MM.1S (cell line): Measurements from ENCODE around the gene SLC27A6.
"Not testable (repeated sequence)": the region's sequence is repeated elsewhere in the genome, so short reads cannot be mapped to it uniquely, and the experiment has no call there.

Experiments used
- DNase-seq: peaks from one replicate; pipeline ENCODE4 v3.0.0-alpha.2; 2015
- H2AFZ ChIP-seq: fragments of 300-600 bp; sonication (generic); 2 replicates; pipeline ENCODE4 v1.6.0; 2016; ENCODE audit warnings: antibody characterized with exemption, low read length
- H3F3A ChIP-seq: fragments of 300-600 bp; sonication (generic); 2 replicates; pipeline ENCODE4 v1.6.1; 2016; ENCODE audit warnings: mild to moderate bottlenecking, antibody characterized with exemption, low read length, moderate library complexity, mixed read lengths; ENCODE audit not compliant: insufficient read depth
- H3K27ac ChIP-seq: fragments of 300-600 bp; sonication (generic); 2 replicates; pipeline ENCODE4 v1.5.1; 2016; ENCODE audit warnings: mild to moderate bottlenecking, low read length
- H3K27me3 ChIP-seq: fragments of 300-600 bp; sonication (generic); replicated peaks from 2 replicates; pipeline ENCODE4 v1.6.0; 2016; ENCODE audit warnings: low read length; ENCODE audit not compliant: insufficient read depth
- H3K36me3 ChIP-seq: fragments of 300-600 bp; sonication (generic); replicated peaks from 2 replicates; pipeline ENCODE4 v1.6.1; 2016; ENCODE audit warnings: mild to moderate bottlenecking, low read length, mixed read lengths; ENCODE audit not compliant: insufficient read depth
- H3K4me1 ChIP-seq: fragments of 300-600 bp; sonication (generic); 2 replicates; pipeline ENCODE4 v1.6.1; 2016; ENCODE audit warnings: low read length, mixed read lengths
- H3K4me2 ChIP-seq: fragments of 300-600 bp; sonication (generic); 2 replicates; pipeline ENCODE4 v1.6.0; 2016; ENCODE audit warnings: low read depth, low read length
- H3K4me3 ChIP-seq: fragments of 300-600 bp; sonication (generic); 2 replicates; pipeline ENCODE4 v1.5.1; 2016; ENCODE audit warnings: low read length, mixed read lengths
- H3K79me2 ChIP-seq: fragments of 300-600 bp; sonication (generic); 2 replicates; pipeline ENCODE4 v1.6.1; 2016; ENCODE audit warnings: mixed run types, low read length, mixed read lengths
- H3K9ac ChIP-seq: fragments of 300-600 bp; sonication (generic); 2 replicates; pipeline ENCODE4 v1.6.1; 2016; ENCODE audit warnings: low read length, mixed read lengths
- H3K9me2 ChIP-seq: fragments of 300-600 bp; sonication (generic); replicated peaks from 2 replicates; pipeline ENCODE4 v1.6.1; 2016; ENCODE audit warnings: mild to moderate bottlenecking, low read length, mixed read lengths; ENCODE audit not compliant: insufficient read depth
- H3K9me3 ChIP-seq: fragments of 300-600 bp; sonication (generic); replicated peaks from 2 replicates; pipeline ENCODE4 v1.6.1; 2016; ENCODE audit warnings: mild to moderate bottlenecking, low read length, mixed read lengths; ENCODE audit not compliant: insufficient read depth
- H4K20me1 ChIP-seq: fragments of 300-600 bp; sonication (generic); 2 replicates; pipeline ENCODE4 v1.6.1; 2016; ENCODE audit warnings: mild to moderate bottlenecking, low read length, moderate library complexity, mixed read lengths; ENCODE audit not compliant: insufficient read depth
- EZH2 ChIP-seq: fragments of 300-600 bp; sonication (generic); optimal IDR thresholded peaks from 2 replicates; pipeline ENCODE3; 2017; ENCODE audit warnings: low read depth, mild to moderate bottlenecking, antibody characterized with exemption, low read length, mixed read lengths
- EZH2phosphoT487 ChIP-seq: fragments of 300-600 bp; sonication (generic); IDR thresholded peaks from 2 replicates; pipeline ENCODE4 v1.6.1; 2018; ENCODE audit warnings: antibody characterized with exemption, low read length
- TF ChIP-seq, protein P1 (sequence below): fragments of 300-600 bp; sonication (generic); IDR thresholded peaks from 2 replicates; pipeline ENCODE4 v1.5.1; 2016; ENCODE audit warnings: antibody characterized with exemption, low read length, mixed read lengths

SLC27A6 gene

DNA sequence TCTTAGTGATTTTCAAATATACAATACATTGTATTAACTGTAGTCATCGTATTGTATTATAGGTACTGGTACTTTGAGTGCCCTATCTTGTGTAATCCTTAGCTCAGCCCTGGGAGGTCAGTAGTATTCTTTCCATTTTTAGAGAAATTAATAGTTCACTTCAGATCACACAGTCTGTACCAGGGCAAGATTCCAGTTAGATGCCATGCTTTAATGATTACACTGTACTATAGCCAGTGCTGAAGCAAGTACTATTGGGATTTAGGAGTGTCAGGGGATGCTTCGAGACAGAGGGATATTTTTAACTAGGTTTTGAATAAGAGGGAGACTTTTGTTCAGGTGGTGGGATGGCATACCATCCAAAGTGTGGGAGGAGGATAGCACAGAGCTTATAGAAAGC is 41.0 kb upstream of the SLC27A6 start:
- H3K9me2 ChIP-seq: no peaks in the 10 kb centered on the region
- DNase-seq: no peak
- TF ChIP-seq EZH2: no peak
- no peak for TF ChIP-seq EZH2phosphoT487
- TF ChIP-seq, protein P1, sequence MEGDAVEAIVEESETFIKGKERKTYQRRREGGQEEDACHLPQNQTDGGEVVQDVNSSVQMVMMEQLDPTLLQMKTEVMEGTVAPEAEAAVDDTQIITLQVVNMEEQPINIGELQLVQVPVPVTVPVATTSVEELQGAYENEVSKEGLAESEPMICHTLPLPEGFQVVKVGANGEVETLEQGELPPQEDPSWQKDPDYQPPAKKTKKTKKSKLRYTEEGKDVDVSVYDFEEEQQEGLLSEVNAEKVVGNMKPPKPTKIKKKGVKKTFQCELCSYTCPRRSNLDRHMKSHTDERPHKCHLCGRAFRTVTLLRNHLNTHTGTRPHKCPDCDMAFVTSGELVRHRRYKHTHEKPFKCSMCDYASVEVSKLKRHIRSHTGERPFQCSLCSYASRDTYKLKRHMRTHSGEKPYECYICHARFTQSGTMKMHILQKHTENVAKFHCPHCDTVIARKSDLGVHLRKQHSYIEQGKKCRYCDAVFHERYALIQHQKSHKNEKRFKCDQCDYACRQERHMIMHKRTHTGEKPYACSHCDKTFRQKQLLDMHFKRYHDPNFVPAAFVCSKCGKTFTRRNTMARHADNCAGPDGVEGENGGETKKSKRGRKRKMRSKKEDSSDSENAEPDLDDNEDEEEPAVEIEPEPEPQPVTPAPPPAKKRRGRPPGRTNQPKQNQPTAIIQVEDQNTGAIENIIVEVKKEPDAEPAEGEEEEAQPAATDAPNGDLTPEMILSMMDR: no peak

DNA sequence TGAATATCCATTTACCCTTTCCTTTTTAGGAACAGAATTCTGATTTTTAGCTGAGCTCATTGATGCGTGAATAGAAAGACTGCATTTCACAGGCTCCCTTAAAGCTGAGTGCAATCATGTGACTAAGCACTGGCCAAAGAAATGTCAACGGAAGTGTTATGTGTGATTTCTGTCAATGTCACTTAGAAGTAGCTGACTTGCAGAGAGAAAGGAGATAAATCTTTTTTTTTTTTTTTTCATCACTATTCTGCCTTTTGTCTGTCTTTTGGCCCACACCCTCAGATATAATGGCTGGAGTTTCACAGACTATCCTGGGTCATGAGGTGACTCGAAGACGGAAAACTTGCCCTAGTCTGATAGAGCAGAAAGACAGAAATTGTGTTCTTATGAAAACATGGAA is 39.3 kb upstream of the SLC27A6 start:
- no peaks in the 10 kb centered on the region for H3K9me2 ChIP-seq
- no peaks in the 10 kb centered on the region for H3K27me3 ChIP-seq
- H3K9me3 ChIP-seq: no peaks in the 10 kb centered on the region
- no peak overlapping the region for H3K27ac ChIP-seq
- no peak overlapping the region for H2AFZ ChIP-seq
- no peak for DNase-seq
- no peaks in the 10 kb centered on the region for H3K79me2 ChIP-seq
- no peaks in the 10 kb centered on the region for H3F3A ChIP-seq
- no peak for TF ChIP-seq EZH2phosphoT487
- TF ChIP-seq EZH2: no peak
- TF ChIP-seq, protein P1: no peak
- no peak overlapping the region for H3K4me2 ChIP-seq
- no peaks in the 10 kb centered on the region for H4K20me1 ChIP-seq
- no peak overlapping the region for H3K9ac ChIP-seq
- H3K36me3 ChIP-seq: no peaks in the 10 kb centered on the region
- H3K4me3 ChIP-seq: no peak overlapping the region
- H3K4me1 ChIP-seq: no peaks in the 10 kb centered on the region

More for the DNA sequence above, 41.0 kb upstream of the SLC27A6 start:
- no peaks in the 10 kb centered on the region for H3K36me3 ChIP-seq
- H4K20me1 ChIP-seq: no peaks in the 10 kb centered on the region
- H3K79me2 ChIP-seq: no peaks in the 10 kb centered on the region
- no peak overlapping the region for H3K4me3 ChIP-seq
- H3K27ac ChIP-seq: no peak overlapping the region
- H3K9ac ChIP-seq: no peak overlapping the region
- H3F3A ChIP-seq: no peaks in the 10 kb centered on the region
- H3K4me1 ChIP-seq: no peaks in the 10 kb centered on the region
- no peak overlapping the region for H3K4me2 ChIP-seq
- H3K27me3 ChIP-seq: no peaks in the 10 kb centered on the region
- H2AFZ ChIP-seq: no peak overlapping the region
- no peaks in the 10 kb centered on the region for H3K9me3 ChIP-seq

DNA sequence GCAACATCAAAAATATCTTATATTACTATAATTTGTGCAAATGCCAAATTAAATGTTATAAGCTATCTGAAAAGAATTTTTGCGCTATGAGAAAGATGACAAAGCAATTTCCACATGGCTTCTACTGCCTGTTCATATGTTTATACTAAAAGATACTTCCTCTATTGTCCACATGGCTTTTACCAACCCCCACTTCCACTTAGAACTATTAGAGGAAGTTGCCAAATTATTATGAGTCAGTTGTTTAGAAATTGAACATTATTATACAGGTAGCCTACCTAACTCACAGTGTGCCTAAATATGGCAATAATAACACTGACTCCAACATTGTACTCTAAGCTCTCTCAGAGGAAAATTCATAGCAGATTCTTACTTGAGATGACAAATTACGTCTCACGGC is 37.6 kb upstream of the SLC27A6 start:
- Histone ChIP-seq H2AFZ (no peak overlapping the region), H3K4me2 (no peak overlapping the region), H3K79me2 (no peaks in the 10 kb centered on the region), H3K36me3 (no peaks in the 10 kb centered on the region), H3K4me3 (no peak overlapping the region), H3K4me1 (no peaks in the 10 kb centered on the region), H3K27me3 (no peaks in the 10 kb centered on the region), H3K9me3 (no peaks in the 10 kb centered on the region), H3K27ac (no peak overlapping the region), H3F3A (no peaks in the 10 kb centered on the region), H3K9me2 (no peaks in the 10 kb centered on the region), H3K9ac (no peak overlapping the region), H4K20me1 (no peaks in the 10 kb centered on the region)
- no peak for DNase-seq
- TF ChIP-seq EZH2phosphoT487: no peak
- TF ChIP-seq, protein P1: no peak
- TF ChIP-seq EZH2: no peak

DNA sequence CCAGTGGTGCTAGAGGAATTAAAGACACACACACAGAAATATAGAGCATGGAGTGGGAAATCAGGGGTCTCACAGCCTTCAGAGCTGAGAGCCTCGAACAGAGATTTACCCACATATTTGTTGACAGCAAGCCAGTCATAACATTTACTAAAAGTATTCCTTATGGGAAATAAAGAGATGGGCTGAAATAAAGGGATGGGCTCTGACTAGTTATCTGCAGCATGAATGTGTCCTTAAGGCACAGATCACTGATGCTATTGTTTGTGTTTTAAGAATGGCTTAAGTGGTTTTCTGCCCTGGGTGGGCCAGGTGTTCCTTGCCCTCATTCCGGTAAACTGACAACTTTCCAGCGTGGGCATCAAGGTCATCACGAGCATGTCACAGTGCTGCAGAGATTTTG is 33.1 kb upstream of the SLC27A6 start:
- not testable (repeated sequence) for H4K20me1 ChIP-seq, H3K4me3 ChIP-seq, H3K9me2 ChIP-seq, H2AFZ ChIP-seq, H3K27me3 ChIP-seq, H3K4me2 ChIP-seq, H3K36me3 ChIP-seq, H3F3A ChIP-seq, H3K4me1 ChIP-seq, H3K9me3 ChIP-seq, H3K9ac ChIP-seq, DNase-seq, H3K79me2 ChIP-seq, H3K27ac ChIP-seq

DNA sequence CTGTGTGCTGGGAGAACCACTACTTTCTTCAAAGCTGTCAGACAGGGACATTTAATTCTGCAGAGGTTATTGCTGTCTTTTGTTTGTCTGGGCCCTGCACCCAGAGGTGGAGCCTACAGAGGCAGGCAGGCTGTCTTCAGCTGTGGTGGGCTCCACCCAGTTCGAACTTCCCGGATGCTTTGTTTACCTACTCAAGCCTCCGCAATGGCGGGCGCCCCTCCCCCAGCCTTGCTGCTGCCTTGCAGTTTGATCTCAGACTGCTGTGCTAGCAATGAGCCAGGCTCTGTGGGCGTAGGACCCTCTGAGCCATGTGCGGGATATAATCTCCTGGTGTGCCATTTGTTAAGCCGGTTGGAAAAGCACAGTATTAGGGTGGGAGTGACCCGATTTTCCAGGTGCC is 22.2 kb upstream of the SLC27A6 start:
- not testable (repeated sequence) for H3K79me2 ChIP-seq, H3F3A ChIP-seq, H4K20me1 ChIP-seq, H3K27me3 ChIP-seq, H3K36me3 ChIP-seq, H2AFZ ChIP-seq, DNase-seq, H3K4me3 ChIP-seq, H3K27ac ChIP-seq, H3K4me2 ChIP-seq, H3K4me1 ChIP-seq, H3K9ac ChIP-seq, H3K9me2 ChIP-seq, H3K9me3 ChIP-seq
